ENCODE data around the gene DRC1. TPM values are rescaled to one million over a fixed set of nuclear protein-coding genes. Genes with fewer than 3 reads are reported as not detected.

Gene DRC1
- total RNA-seq, 1 experiment from 2014 or later, result 0.18 TPM

DNA sequence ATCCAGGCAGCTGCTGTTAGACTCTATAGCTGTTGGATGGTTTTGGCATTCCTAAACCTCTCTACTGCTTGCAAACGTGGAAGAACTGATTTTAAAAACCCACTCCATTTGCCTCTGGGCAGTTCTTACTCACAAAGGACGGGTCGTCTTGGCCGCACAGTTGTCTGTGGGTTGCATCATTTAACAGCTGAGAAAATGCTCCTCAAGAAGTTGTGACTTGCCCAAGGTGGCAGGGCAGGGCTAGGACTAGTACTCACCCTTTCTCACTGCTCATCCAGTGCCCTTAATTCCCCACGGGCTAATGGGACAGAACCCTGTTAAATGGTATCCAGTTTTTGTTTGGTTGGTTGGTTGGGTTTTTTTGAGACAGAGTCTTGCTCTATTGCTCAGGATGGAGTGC is 997 bp upstream of the DRC1 start:
- no peaks in the 10 kb centered on the region for H3K27me3 ChIP-seq (ENCODE audit: control insufficient read depth, insufficient read depth, low read length)
- in situ Hi-C loops (cut with HindIII; ENCODE audit: low pct_unique_long_range_greater_than_20kb, low sequenced_read_pairs) (no loop called here), intact Hi-C loops (cut with micrococcal nuclease; ENCODE audit: unreplicated experiment) (loop anchor here (10.0 kb wide), 1 partner anchor 174 kb away; no protein-coding TSS in a partner anchor)
- ChIA-PET CTCF (no interaction called here), POLR2A (interaction anchor here (0.7 kb wide), 1 partner anchor 399 kb away, joined by 3 read pairs; no protein-coding TSS in a partner anchor)
- no peak for DNase-seq (ENCODE audit: low read depth, low spot score)
- H3K4me1 ChIP-seq (ENCODE audit: control insufficient read depth, insufficient read depth, low read length), result no peaks in the 10 kb centered on the region
- no TSS peak for BruUV-seq (replicated peaks)
- no peak for ATAC-seq
- no peaks in the 10 kb centered on the region for H3K9me3 ChIP-seq (ENCODE audit: control insufficient read depth, insufficient read depth, low read depth, low read length)
- no peak overlapping the region for H3K4me3 ChIP-seq (ENCODE audit: low read depth in 2 of 2, low read length in 2 of 2)
- no peak overlapping the region for H3K27ac ChIP-seq (ENCODE audit: low read length)
- H3K36me3 ChIP-seq (ENCODE audit: control insufficient read depth, insufficient read depth, low read length), result no peaks in the 10 kb centered on the region
- TF ChIP-seq, protein P1, sequence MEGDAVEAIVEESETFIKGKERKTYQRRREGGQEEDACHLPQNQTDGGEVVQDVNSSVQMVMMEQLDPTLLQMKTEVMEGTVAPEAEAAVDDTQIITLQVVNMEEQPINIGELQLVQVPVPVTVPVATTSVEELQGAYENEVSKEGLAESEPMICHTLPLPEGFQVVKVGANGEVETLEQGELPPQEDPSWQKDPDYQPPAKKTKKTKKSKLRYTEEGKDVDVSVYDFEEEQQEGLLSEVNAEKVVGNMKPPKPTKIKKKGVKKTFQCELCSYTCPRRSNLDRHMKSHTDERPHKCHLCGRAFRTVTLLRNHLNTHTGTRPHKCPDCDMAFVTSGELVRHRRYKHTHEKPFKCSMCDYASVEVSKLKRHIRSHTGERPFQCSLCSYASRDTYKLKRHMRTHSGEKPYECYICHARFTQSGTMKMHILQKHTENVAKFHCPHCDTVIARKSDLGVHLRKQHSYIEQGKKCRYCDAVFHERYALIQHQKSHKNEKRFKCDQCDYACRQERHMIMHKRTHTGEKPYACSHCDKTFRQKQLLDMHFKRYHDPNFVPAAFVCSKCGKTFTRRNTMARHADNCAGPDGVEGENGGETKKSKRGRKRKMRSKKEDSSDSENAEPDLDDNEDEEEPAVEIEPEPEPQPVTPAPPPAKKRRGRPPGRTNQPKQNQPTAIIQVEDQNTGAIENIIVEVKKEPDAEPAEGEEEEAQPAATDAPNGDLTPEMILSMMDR (IDR thresholded peaks at IDR 0.05), result no peak

DNA sequence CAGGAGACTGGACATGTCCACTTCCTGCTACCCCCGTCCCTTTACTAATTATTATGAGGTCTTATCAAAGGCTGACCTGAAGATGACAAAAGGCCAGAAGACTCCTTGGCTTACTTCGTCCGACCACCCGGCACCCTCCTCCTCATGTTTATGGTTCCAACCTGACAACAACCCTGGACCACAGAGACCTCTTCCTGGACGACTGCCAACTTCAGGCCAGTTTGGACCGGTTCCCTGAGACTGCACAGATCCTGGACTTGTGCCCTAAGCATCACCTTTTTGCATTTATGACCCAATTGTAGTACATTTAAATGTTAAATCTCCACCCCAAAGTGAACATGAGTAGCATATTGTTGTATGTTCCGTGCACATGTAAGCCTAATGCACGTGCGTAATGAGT is 5.8 kb downstream of the DRC1 start:
- CTCF ChIA-PET, result no interaction called here
- H3K4me3 ChIP-seq (ENCODE audit: low read depth in 2 of 2, low read length in 2 of 2), result no peak overlapping the region
- 0 out of 2 replicates have a peak, but pooled peaks cover 2% of the 10 kb centered on the region for H3K4me1 ChIP-seq (ENCODE audit: control insufficient read depth, insufficient read depth, low read length)
- no TSS peak for BruUV-seq (replicated peaks)
- no peaks in the 10 kb centered on the region for H3K27me3 ChIP-seq (ENCODE audit: control insufficient read depth, insufficient read depth, low read length)
- DNase-seq (ENCODE audit: low read depth, low spot score) (no peak), ATAC-seq (no peak)
- POLR2A ChIA-PET, result interaction anchor here (0.6 kb wide), 1 partner anchor 23 kb away, joined by 4 read pairs; no protein-coding TSS in a partner anchor
- in situ Hi-C loops (cut with HindIII; ENCODE audit: low pct_unique_long_range_greater_than_20kb, low sequenced_read_pairs) (no loop called here), intact Hi-C loops (cut with micrococcal nuclease; ENCODE audit: unreplicated experiment) (loop anchor here (10.0 kb wide), 1 partner anchor 167 kb away; no protein-coding TSS in a partner anchor)
- TF ChIP-seq, protein P2, sequence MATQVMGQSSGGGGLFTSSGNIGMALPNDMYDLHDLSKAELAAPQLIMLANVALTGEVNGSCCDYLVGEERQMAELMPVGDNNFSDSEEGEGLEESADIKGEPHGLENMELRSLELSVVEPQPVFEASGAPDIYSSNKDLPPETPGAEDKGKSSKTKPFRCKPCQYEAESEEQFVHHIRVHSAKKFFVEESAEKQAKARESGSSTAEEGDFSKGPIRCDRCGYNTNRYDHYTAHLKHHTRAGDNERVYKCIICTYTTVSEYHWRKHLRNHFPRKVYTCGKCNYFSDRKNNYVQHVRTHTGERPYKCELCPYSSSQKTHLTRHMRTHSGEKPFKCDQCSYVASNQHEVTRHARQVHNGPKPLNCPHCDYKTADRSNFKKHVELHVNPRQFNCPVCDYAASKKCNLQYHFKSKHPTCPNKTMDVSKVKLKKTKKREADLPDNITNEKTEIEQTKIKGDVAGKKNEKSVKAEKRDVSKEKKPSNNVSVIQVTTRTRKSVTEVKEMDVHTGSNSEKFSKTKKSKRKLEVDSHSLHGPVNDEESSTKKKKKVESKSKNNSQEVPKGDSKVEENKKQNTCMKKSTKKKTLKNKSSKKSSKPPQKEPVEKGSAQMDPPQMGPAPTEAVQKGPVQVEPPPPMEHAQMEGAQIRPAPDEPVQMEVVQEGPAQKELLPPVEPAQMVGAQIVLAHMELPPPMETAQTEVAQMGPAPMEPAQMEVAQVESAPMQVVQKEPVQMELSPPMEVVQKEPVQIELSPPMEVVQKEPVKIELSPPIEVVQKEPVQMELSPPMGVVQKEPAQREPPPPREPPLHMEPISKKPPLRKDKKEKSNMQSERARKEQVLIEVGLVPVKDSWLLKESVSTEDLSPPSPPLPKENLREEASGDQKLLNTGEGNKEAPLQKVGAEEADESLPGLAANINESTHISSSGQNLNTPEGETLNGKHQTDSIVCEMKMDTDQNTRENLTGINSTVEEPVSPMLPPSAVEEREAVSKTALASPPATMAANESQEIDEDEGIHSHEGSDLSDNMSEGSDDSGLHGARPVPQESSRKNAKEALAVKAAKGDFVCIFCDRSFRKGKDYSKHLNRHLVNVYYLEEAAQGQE (IDR thresholded peaks at IDR 0.05; ENCODE audit: insufficient read depth in 1 of 2, low read depth in 2 of 2, low read length in 1 of 2), result no peak
- H3K27ac ChIP-seq (ENCODE audit: low read length), result no peak overlapping the region
- no peaks in the 10 kb centered on the region for H3K9me3 ChIP-seq (ENCODE audit: control insufficient read depth, insufficient read depth, low read depth, low read length)
- no peaks in the 10 kb centered on the region for H3K36me3 ChIP-seq (ENCODE audit: control insufficient read depth, insufficient read depth, low read length)

DNA sequence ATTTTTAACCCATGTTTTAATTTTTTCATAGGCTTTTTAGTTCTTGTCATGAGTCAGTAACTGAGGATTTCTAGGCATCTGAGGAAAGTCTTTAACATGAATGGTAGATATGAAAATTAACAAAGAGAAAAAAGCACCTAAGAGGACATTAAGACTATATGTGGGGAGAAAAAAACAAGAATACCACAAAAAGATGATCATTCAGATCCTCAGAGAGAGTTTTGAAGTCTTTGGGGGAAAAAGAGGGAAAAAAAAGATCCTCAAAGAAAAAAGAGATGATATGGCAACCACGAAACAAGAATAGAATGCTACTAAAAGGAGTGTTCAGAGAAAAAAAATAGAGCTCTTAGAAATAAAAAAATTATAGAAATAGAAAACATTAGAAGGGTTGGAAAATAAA is 8.1 kb downstream of the DRC1 start:
- in situ Hi-C loops (cut with HindIII; ENCODE audit: low pct_unique_long_range_greater_than_20kb, low sequenced_read_pairs) (no loop called here), intact Hi-C loops (cut with micrococcal nuclease; ENCODE audit: unreplicated experiment) (loop anchor here (10.0 kb wide), 1 partner anchor 165 kb away; no protein-coding TSS in a partner anchor)
- H3K27me3 ChIP-seq (ENCODE audit: control insufficient read depth, insufficient read depth, low read length), result no peaks in the 10 kb centered on the region
- no TSS peak for BruUV-seq (replicated peaks)
- ChIA-PET CTCF (no interaction called here), POLR2A (interaction anchor here (0.6 kb wide), 1 partner anchor 356 kb away, joined by 4 read pairs; no protein-coding TSS in a partner anchor)
- no peak overlapping the region for H3K27ac ChIP-seq (ENCODE audit: low read length)
- no peaks in the 10 kb centered on the region for H3K9me3 ChIP-seq (ENCODE audit: control insufficient read depth, insufficient read depth, low read depth, low read length)
- no peak for ATAC-seq
- H3K4me1 ChIP-seq (ENCODE audit: control insufficient read depth, insufficient read depth, low read length), result 0 out of 2 replicates have a peak, but pooled peaks cover 2% of the 10 kb centered on the region
- H3K4me3 ChIP-seq (ENCODE audit: low read depth in 2 of 2, low read length in 2 of 2), result no peak overlapping the region
- DNase-seq (ENCODE audit: low read depth, low spot score), result no peak
- H3K36me3 ChIP-seq (ENCODE audit: control insufficient read depth, insufficient read depth, low read length), result no peaks in the 10 kb centered on the region
- TF ChIP-seq POLR2AphosphoS5 (IDR thresholded peaks at IDR 0.05; ENCODE audit: low read depth, low read length), result no peak
- no peak for TF ChIP-seq SIN3A (IDR thresholded peaks at IDR 0.05; ENCODE audit: borderline replicate concordance, insufficient read depth, low read depth, low read length)
- TF ChIP-seq, protein P2 (IDR thresholded peaks at IDR 0.05; ENCODE audit: insufficient read depth in 1 of 2, low read depth in 2 of 2, low read length in 1 of 2), result no peak
- TF ChIP-seq, protein P1 (IDR thresholded peaks at IDR 0.05), result no peak
- TF ChIP-seq TCF7L2 (IDR thresholded peaks at IDR 0.05; ENCODE audit: low read depth, low read length), result no peak
